Activated naive CD4-positive, alpha-beta T cell treated with anti-CD3 and anti-CD28 coated beads, Interleukin-2, amount 50 U/mL, for 72 hours (primary cell): Measurements from ENCODE around the gene OTOF. TPM values are rescaled to one million over a fixed set of nuclear protein-coding genes. Genes with fewer than 3 reads are reported as not detected.

ENCODE experiments used
- ATAC-seq, 2 donors: fragments of 150-1000 bp; cut with Tn5 transposase; 2 replicates each; pipeline ENCODE4 v1.10.0; 2021; ENCODE audit warnings: mild to moderate bottlenecking in 2 of 2, moderate library complexity in 2 of 2
- DNase-seq, 2 donors: peaks; one replicate each; pipeline ENCODE4 v3.0.0; 2021 to 2022; ENCODE audit warnings: low spot score in 2 of 2
- H3K27ac Mint-ChIP-seq, 2 donors: one replicate each; pipeline ENCODE4 v1.8.0; 2022; ENCODE audit warnings: mild to moderate bottlenecking in 2 of 2, mixed read lengths in 2 of 2
- H3K36me3 Mint-ChIP-seq, 2 donors: one replicate each; pipeline ENCODE4 v1.8.0; 2022; ENCODE audit warnings: mixed read lengths in 2 of 2
- H3K9me3 Mint-ChIP-seq, 2 donors: one replicate each; pipeline ENCODE4 v1.8.0; 2022; ENCODE audit warnings: mixed read lengths in 2 of 2
- total RNA-seq, 2 donors: library from RNA; stranded (reverse); gene quantifications; one replicate each; pipeline ENCODE4 v1.2.3, GENCODE V29; 2022

Gene OTOF
- total RNA-seq, result 1 to 10 TPM in 1 of 2 donors, under 1 TPM in 1; 0.16 to 2.7 TPM

- Mint-ChIP-seq H3K9me3 (no peaks in the 10 kb centered on the region), H3K27ac (peak within 1 kb of the TSS in 1 of 2 donors; percentile 5), H3K36me3 (no peaks in the 10 kb centered on the region)
- peak; percentile 8 to 21 for ATAC-seq
- DNase-seq, result no peak
These were observed at the start of gene OTOF for GRCh38 chr2:26477911-26478253. TSS of gene OTOF (minus strand) at chr2:26478124.

DNA sequence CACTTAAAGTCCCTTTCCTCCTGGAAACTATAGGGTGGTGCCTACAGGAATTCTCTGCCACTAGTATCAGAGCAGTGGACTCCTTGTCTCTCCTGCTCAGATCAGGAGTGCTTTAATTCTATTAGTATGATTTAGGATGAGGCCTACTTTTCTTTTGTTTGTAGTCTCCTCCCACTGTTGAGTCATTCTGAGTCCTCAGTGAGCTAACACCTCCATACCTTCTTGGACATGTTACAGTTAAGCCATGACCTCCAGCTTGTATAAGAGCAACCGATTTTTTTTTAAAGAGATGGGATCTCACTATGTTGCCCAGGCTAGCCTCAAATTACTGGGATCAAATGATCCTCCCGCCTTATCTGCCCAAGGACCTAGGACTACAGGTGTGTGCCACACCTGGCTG, 48.7 kb upstream of the OTOF start:
- H3K27ac Mint-ChIP-seq, result no peak overlapping the region
- no peak for DNase-seq
- no peaks in the 10 kb centered on the region for H3K36me3 Mint-ChIP-seq
- H3K9me3 Mint-ChIP-seq, result no peaks in the 10 kb centered on the region
- ATAC-seq, result peak in 1 of 2 donors; percentile 29

- Mint-ChIP-seq H3K9me3 (no peaks in the 10 kb centered on the region), H3K27ac (no peak overlapping the region), H3K36me3 (no peaks in the 10 kb centered on the region)
- DNase-seq (no peak), ATAC-seq (no peak)
These were observed 48.2 kb upstream of the OTOF start for GRCh38 chr2:26526105-26526504.

DNA sequence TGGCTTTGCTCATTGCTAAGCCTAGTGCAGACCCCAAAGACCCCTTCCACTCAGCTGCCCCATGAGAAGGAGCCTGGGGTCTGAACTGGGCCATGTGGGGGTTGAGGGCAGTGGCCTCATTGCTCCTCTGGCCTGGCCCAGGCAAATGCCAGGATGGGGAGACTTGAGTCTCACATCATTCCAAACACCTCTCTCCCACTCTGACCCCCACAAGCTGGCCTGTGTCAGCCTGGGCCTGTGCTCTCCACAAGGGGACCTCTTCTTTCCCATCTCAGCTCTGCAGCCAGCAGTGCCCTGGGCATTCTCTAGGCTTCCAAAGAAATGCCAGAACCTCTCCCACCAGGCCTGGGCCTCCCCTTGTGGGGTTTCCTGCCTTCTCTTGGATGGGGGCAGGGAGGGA, 45.8 kb upstream of the OTOF start:
- Mint-ChIP-seq H3K27ac (peak overlapping the region in 1 of 2 donors; percentile 70), H3K36me3 (no peaks in the 10 kb centered on the region), H3K9me3 (no peaks in the 10 kb centered on the region)
- peak in 1 of 2 donors; percentile 16 for DNase-seq
- no peak for ATAC-seq

- no peak for DNase-seq
- Mint-ChIP-seq H3K27ac (no peak overlapping the region), H3K36me3 (no peaks in the 10 kb centered on the region), H3K9me3 (no peaks in the 10 kb centered on the region)
- ATAC-seq, result no peak
These were observed 44.8 kb upstream of the OTOF start for GRCh38 chr2:26522751-26523171.

- Mint-ChIP-seq H3K36me3 (no peaks in the 10 kb centered on the region), H3K27ac (peak overlapping the region in 1 of 2 donors; percentile 56), H3K9me3 (no peaks in the 10 kb centered on the region)
- ATAC-seq, result no peak
- DNase-seq, result no peak
These were observed 44.4 kb upstream of the OTOF start for GRCh38 chr2:26522325-26522724.

GRCh38 chr2:26521913-26522180, 43.9 kb upstream of the OTOF start:
- Mint-ChIP-seq H3K27ac (no peak overlapping the region), H3K36me3 (no peaks in the 10 kb centered on the region), H3K9me3 (no peaks in the 10 kb centered on the region)
- ATAC-seq (no peak), DNase-seq (no peak)

DNA sequence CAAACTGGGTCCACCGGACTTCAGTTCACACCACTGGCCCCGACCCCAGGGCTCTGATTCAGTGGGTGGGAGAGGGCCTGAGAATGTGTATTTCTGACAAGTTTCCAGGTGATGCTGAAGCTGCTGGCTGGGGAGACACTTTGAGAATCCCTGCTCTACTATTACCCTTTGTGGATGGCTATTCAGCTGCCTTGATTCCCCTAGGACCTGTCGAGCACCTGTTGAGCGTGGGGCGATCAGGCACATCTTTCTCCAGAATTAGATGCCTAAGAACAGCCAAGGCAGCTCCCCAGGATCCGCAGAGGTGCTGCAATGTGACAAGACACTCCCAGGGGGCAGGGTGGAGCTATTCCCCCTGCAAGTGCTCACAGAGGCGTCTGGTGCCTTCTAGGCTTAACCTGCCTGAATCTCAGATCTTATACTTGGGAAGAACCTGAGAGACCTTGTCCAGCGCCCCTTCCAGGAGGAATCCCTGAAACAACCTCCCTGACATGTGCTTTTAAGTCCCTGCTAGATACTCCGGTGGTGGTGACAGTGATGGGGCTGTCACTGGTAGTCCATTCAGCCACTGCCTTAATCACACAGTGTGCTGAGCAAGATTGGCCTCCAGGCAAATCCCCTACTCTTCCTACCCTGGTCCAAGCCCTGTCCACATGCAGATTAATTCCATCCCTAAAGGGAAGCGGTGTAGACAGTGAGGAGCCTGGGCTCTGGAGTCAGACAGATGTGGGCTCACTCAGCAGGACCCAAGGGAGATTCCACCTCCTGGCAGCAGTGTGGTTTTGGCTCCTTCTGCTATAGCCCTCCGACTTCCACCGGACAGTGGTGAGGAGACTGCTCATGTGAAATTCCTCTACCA, 43.4 kb upstream of the OTOF start:
- Mint-ChIP-seq H3K9me3 (no peaks in the 10 kb centered on the region), H3K36me3 (no peaks in the 10 kb centered on the region), H3K27ac (no peak overlapping the region)
- ATAC-seq, result no peak
- DNase-seq, result no peak

DNA sequence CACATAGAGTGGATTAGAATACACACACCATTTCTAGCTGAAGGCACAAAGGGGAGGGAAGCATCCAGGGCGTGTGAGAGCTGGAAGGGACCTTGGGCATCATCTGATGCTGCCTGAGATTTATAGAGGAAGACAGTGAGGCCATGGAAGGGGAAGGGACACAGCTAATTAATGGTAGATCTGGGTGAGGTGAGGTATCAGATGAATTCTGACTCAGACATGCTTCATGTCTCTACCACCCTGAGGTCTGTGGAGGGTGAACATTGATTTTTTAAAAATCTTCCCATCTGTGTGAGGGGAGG, 42.2 kb upstream of the OTOF start:
- Mint-ChIP-seq H3K36me3 (no peaks in the 10 kb centered on the region), H3K27ac (no peak overlapping the region), H3K9me3 (no peaks in the 10 kb centered on the region)
- ATAC-seq (no peak), DNase-seq (no peak)

- H3K9me3 Mint-ChIP-seq, result no peaks in the 10 kb centered on the region
- no peak overlapping the region for H3K27ac Mint-ChIP-seq
- DNase-seq (no peak), ATAC-seq (peak; percentile 38 to 67)
- no peaks in the 10 kb centered on the region for H3K36me3 Mint-ChIP-seq
These were observed 41.6 kb upstream of the OTOF start for GRCh38 chr2:26519396-26520147.

- DNase-seq (no peak), ATAC-seq (no peak)
- Mint-ChIP-seq H3K9me3 (no peaks in the 10 kb centered on the region), H3K27ac (no peak overlapping the region), H3K36me3 (no peaks in the 10 kb centered on the region)
These were observed 38.9 kb upstream of the OTOF start for GRCh38 chr2:26516781-26517180.

DNA sequence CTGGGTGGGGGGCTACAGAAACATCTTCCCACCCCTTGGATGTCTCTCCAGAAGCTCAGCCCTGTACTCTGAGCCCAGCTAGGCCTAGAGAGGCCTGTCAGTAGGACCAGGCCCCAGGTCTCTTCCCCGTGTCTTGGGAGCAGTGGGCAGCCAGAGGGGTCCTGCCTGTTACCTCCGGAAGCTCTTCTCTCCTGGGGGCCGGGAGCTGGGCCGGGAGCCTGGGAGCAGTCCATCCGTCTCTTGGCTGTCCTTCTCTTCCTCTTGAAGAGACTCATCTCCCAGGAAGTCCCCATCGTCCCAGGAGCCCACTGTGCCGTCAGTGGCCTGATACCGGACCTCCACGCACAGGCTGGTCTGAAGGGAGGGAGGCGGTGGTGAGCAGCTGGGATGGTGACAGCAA, 38.3 kb upstream of the OTOF start:
- Mint-ChIP-seq H3K9me3 (no peaks in the 10 kb centered on the region), H3K36me3 (no peaks in the 10 kb centered on the region), H3K27ac (no peak overlapping the region)
- DNase-seq, result no peak
- no peak for ATAC-seq

DNA sequence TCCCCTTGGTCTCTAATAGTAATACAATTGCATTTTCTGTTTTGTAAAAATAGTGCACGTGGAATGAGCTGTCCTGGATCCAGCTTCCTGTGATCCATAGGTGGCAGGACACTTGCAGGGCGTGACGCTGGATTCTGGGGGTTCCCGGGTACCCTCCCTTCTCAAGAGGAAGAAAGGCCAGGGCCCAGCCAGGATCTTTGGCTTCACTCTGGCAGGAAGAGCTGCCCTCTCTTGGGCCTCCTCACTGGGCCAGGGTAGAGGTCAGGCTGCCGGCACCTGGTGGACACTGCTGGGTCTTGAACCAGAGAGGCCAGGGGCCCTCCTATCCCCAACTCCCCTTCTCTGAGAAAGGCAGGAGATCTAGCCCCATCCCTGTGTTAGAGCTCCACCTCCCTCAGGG, 37.8 kb upstream of the OTOF start:
- Mint-ChIP-seq H3K9me3 (no peaks in the 10 kb centered on the region), H3K27ac (no peak overlapping the region)
- no peak for ATAC-seq

DNA sequence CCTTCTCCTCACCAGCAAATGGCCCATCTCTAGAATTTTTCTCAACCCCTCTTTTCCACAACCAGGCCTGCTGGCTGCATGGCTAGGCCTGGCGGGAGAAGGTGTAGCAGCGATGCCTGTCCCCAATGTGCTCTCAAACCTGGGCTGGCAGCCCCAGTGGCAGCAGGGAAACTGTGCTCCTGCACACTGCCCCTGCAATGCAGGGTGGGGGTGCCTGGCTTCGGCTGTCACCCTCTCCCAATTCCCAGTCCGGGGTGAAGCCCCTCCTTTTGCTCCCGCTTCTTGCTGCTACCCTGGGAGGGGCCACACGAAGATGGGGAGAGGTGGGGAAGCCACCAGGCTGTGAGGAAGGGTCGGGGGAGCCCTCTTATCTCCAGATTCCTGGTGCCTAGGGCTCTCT, 36.1 kb upstream of the OTOF start:
- Mint-ChIP-seq H3K9me3 (no peaks in the 10 kb centered on the region), H3K27ac (peak overlapping the region in 1 of 2 donors; percentile 50), H3K36me3 (no peaks in the 10 kb centered on the region)
- ATAC-seq (no peak), DNase-seq (no peak)

More for the DNA sequence above, 37.8 kb upstream of the OTOF start:
- no peaks in the 10 kb centered on the region for H3K36me3 Mint-ChIP-seq
- no peak for DNase-seq

DNA sequence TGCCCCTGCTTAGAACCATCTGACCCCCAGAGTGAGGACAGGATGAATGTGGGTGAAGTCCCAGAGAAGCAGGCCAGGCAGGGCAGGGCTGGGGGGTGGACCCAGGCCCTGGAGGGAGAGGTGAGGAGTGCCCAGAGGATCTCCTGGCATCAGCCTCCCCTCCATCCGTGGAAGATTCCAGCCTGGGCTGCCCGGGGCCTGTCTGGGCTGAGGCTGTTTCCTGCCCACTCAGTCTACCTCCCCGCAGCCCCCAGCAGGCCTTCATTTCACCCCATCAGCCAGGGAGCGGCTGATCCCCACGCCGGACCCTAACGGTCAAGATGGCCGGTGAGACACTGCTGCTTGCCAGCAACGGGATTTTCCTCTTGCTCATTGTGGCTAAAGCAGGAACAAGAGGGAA, 35.3 kb upstream of the OTOF start:
- no peak for ATAC-seq
- Mint-ChIP-seq H3K9me3 (no peaks in the 10 kb centered on the region), H3K36me3 (no peaks in the 10 kb centered on the region), H3K27ac (no peak overlapping the region)
- no peak for DNase-seq

GRCh38 chr2:26511466-26511865, 33.5 kb upstream of the OTOF start:
- Mint-ChIP-seq H3K9me3 (no peaks in the 10 kb centered on the region), H3K36me3 (no peaks in the 10 kb centered on the region), H3K27ac (no peak overlapping the region)
- no peak for DNase-seq
- no peak for ATAC-seq

DNA sequence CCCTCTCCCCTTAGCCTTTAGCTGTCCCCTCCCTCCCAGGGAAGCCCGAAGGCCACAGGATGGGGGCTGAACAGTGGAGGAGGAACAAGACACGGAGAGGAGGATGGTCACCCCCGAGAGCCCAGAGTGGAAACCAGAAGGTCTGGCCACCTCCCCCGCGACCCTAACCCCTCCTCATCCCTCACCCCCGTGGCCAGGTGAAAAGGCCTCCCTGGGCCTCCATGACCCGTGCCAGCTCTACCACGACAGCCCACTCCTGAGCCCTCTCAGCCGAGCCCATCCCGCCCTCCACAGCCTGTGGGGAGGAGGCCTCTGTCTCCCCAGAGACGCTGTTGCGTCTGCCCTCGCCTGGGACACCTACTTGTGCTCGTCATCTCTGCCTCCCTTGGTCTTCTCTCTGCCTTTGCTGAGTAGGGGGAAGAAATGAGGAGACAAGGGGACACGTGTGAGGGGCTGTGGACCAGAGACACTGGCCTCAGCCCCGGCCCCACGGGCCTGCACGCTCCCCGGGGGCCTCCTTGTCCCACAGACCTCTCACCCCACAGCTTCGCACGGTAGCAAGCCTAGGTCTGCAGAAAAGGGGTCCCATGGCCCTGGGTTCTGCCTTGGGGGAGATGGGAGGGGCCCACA, 32.5 kb upstream of the OTOF start:
- no peak for DNase-seq
- no peak for ATAC-seq
- Mint-ChIP-seq H3K27ac (peak overlapping the region in 1 of 2 donors; percentile 45), H3K9me3 (no peaks in the 10 kb centered on the region), H3K36me3 (no peaks in the 10 kb centered on the region)

- DNase-seq, result no peak
- no peak overlapping the region for H3K27ac Mint-ChIP-seq
- H3K9me3 Mint-ChIP-seq, result no peaks in the 10 kb centered on the region
- H3K36me3 Mint-ChIP-seq, result no peaks in the 10 kb centered on the region
- ATAC-seq, result no peak
These were observed 31.2 kb upstream of the OTOF start for GRCh38 chr2:26509141-26509540.
